GM19328 (cell line): ENCODE measurements around the gene NUTF2.
"Not testable (repeated sequence)": the region's sequence is repeated elsewhere in the genome, so short reads cannot be mapped to it uniquely, and the experiment has no call there.

ENCODE experiments used
- ATAC-seq: cut with Tn5 transposase; IDR thresholded peaks from one replicate; pipeline ENCODE4 v1.9.1; 2021; ENCODE audit warnings: mild to moderate bottlenecking, moderate library complexity; ENCODE audit not compliant: unreplicated experiment

NUTF2 gene

DNA sequence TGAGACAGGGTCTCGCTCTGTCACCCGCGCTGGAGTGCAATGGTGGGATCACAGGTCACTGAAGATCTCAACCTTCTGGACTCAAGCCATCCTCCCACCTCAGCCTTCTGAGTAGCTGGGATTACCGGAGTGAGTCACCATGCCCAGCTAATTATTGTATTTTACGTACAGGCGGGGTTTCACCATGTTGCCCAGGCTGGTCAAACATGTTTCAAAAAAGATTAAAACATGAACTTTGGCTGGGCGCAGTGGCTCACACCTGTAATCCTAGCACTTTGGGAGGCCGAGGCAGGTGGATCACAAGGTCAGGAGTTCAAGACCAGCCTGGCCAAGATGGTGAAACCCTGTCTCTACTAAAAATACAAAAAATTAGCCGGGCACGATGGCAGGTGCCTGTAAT, 9.5 kb upstream of the NUTF2 start:
- ATAC-seq, result not testable (repeated sequence)

DNA sequence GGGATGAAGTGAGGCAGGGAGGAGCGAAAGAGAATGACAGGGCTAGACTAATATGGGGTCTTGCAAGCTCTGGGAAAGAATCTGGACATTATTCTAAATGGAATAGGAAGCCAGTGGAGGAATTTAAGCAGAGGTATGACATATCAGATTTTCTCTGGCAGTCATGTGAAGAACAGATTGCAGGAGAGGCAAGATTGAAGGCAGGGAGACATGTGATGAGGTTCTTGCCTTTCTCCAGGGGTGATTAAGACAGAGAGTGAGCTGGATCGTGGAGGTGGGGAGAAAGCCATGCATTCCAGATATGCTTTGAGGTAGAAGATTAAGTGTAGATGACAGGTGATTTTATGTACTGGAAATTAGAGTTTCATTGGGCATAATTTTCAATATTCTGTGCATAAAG, 8.9 kb upstream of the NUTF2 start:
- no peak for ATAC-seq

DNA sequence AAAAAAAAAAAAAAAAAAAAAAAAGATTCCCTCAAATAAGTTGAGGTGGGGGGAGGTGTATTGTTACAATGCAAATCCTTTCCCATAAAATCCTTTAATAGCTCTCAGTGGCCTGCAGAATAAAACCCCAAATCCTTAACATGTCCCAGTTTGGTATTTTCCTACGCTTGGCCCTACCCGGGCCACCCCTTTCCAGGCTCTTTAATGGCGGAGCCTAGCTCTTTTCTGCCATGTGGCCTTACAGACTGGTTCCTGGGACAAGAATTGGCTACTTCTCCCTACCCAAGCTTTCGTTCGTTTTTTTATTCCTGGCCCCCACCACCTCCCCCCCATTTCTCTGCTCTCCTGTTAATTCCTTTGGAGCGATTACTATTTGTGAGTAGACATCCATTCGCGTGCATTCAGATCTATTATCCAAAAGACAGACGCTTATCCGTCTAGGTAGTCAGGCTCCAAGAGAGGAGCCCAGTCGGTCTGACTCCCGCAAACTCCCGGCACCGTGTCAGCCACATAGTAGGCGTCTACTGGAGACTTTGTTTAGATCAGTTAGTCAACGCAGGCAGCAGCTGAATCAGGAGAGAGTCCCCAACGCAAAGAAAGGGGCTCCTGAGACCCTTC, 5.4 kb upstream of the NUTF2 start:
- no peak for ATAC-seq

DNA sequence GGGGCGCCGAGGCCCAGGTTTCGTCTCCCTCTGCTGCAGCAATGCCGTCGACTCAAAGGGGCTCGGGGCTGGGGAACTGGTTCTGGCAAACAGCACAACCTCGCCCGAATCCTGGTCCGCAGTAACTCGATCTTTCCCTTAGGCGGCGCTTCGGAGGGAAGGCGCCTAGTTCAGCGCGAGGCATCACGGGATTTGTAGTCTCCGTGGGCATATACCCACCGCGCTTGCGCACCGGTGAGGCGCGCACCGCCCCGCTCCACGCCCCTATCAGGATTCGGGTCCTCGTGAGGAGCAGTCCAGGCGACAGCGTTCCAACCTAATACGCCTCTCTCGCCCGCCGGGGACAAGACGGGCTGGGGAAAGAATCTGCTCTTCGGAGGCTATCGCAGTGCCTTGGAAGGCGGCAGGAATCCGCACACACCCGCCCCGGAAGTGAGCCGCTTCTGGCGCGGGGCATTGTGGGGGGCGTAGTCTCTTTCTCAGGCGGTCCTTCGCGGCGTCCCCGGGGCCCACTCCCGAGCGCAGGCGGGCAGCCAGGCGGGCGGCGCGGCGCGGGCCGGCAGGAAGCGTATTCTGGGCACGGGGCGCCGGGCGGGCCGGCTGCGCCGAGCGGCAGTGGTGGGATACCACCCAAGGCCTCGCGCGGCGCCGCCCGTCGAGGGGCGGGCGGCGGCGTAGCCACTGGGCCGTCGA, 4.8 kb upstream of the NUTF2 start, which contains the start of gene THAP11:
THAP11 (plus strand) TSS at position 505 of the 693 bp plus-strand sequence. CDS start 235 bp downstream, outside the sequence.
- peak; percentile 50 for ATAC-seq

DNA sequence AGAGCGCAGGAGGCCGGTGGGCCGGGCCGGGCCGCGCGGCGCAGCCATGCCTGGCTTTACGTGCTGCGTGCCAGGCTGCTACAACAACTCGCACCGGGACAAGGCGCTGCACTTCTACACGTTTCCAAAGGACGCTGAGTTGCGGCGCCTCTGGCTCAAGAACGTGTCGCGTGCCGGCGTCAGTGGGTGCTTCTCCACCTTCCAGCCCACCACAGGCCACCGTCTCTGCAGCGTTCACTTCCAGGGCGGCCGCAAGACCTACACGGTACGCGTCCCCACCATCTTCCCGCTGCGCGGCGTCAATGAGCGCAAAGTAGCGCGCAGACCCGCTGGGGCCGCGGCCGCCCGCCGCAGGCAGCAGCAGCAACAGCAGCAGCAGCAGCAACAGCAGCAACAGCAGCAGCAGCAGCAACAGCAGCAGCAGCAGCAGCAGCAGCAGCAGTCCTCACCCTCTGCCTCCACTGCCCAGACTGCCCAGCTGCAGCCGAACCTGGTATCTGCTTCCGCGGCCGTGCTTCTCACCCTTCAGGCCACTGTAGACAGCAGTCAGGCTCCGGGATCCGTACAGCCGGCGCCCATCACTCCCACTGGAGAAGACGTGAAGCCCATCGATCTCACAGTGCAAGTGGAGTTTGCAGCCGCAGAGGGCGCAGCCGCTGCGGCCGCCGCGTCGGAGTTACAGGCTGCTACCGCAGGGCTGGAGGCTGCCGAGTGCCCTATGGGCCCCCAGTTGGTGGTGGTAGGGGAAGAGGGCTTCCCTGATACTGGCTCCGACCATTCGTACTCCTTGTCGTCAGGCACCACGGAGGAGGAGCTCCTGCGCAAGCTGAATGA, 4.0 kb upstream of the NUTF2 start:
- no peak for ATAC-seq

DNA sequence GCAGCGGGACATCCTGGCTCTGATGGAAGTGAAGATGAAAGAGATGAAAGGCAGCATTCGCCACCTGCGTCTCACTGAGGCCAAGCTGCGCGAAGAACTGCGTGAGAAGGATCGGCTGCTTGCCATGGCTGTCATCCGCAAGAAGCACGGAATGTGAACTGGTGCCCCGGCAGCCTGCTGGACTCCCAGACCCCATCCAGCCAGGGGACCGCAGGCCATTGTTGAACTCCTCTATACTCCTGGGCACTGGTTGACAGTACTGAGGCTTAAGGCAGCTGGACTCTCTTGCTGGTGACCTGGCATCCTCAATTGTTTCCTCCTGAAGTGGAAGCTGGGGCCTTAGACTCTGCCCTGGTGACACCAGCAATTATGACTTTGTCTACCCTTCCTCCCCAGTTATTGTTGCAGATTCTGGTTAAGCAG, 3.4 kb upstream of the NUTF2 start:
- ATAC-seq, result no peak

DNA sequence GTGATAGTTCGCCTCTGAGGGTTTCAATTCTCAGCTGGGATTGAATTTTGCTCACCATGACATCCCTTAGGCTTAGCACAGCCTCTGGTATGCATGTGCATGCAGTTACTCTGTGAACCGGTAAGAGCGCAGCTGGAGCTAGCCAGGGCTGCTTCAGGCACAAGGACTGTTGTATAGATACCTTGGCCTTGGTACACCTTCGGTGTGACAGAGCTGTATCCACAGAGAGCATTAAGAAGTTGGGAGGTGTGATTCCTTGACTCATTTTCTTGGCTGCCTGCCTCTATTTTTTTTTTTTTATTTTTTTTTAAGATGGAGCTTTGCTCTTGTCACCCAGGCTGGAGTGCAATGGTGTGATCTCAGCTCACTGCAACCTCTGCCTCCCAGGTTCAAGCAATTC, 2.2 kb upstream of the NUTF2 start:
- no peak for ATAC-seq

DNA sequence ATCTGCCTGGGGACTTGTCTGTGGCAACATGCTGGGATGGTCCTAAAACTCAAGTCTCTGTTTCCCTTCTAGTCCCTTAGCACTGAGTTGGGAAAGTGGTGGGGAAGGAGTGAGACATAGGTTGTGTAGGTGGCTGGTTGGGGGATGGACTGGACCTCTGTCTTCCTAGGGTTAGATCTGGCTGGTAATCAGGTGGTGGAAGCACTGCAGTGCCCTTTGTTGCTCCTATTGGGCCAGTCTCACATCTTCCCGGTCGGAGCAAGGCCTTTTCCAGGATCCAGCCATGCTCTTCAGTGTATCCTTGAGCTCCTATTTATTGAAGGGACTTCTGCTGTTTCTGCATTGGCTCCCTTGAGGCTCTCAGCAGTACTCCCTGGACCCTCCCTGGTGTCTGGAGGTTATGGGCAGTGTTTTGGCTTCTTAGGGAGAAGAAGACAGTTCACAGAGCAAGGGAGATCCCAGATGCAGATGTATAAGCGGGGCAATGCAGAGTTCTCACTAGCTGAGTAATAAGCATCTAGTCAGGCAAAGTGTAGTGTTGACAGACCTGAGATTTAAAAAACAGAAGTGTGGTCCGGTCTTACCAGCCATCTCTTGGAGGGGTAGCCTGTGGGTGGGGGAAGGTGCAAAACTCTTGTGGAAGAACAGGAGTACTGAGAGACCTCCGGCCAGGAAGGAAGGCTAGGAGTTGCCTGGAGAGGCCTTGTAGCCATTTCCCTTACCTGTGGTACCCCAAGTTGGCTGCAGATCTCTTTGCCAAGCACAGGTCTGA, 1.3 kb upstream of the NUTF2 start:
- no peak for ATAC-seq

DNA sequence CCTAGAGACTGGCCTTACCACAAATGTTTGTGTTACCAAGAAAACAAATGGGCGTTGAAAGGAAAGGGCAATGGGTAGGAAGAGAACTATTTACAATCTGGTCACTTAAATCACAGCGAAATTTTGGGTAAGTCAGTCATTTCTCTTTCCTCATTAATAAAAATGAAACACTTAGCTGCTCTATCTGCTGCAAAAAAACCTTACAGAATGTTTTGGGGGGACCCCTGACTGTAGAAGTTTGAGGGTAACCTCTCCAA, 742 bp upstream of the NUTF2 start:
- ATAC-seq, result no peak

DNA sequence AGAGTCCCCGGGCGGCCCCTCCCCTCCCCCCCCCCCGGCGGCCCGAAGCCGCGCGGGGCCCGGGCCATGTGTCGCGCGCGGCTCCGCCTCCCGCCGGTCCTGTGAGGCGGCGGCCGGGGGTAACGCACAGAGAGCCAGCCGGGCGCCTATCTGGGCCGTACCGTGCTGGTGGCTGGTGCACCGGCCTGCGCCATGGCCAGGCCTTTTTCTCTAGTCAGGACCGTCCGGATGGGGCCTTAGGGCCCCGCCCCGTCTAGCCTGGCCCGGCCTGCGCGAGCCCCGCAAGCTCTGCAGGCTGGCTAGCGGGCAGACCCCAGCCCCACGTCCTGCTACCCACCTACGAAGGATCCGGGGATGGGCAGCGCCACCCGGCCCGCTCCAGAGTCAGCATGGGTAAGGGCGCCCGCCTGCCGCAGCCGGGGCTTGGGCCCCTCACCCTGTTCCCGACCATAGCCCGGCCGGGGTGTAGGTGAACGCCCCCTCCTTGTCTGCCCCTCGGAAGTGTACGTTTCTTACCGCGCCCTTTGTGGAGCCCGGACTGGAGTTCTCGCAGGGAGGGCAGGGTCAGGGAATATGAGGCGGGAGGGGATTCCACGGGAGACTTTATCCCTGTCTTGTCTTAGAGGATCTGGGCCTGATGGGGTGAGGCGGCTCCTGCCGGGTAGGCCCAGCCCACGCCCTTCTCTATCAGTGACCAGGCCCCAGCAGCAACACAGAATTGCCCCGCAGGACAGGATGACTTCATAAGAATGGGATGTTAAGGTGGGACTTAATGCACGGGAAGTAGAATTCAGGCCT, 530 bp downstream of the NUTF2 start, which contains the start of gene CENPT:
CENPT (minus strand) TSS at position 630 of the 798 bp plus-strand sequence. CDS start 13,834 bp downstream, outside the sequence.
- peak; percentile 27 for ATAC-seq

DNA sequence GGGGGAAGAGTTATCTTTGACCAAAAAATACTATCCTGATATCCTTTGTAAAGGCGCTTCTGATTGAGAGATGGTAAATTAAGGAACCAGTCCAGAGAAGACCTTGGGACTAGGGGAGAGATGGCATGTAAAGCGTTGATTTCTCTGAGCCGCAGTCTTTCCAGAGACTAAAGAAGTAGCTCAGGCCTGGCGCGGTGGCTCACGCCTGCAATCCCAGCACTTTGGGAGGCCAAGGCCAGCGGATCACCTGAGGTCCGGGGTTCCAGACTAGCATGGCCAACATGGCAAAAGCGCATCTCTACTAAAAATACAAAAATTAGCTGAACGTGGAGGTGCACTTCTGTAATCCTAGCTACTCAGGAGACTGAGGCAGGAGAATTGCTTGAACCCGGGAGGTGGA, 1.4 kb downstream of the NUTF2 start:
- ATAC-seq, result no peak

DNA sequence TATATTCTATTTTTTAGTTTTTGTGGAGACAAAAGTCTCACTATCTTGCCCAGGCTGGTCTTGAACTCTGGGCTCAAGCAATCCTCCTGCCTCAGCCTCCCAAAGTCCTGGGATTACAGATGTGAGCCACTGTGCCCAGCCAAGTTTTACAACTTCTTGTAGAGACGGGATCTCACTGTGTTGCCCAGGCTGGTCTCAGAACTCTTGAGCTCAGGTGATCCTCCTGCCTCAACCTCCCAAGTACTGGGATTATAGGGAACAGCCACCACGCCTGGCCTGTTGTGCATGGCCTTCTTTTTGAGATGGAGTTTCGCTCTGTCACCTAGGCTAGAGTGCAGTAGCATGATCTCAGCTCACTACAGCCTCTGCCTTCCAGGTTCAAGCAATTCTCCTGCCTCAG, 6.9 kb downstream of the NUTF2 start:
- no peak for ATAC-seq

DNA sequence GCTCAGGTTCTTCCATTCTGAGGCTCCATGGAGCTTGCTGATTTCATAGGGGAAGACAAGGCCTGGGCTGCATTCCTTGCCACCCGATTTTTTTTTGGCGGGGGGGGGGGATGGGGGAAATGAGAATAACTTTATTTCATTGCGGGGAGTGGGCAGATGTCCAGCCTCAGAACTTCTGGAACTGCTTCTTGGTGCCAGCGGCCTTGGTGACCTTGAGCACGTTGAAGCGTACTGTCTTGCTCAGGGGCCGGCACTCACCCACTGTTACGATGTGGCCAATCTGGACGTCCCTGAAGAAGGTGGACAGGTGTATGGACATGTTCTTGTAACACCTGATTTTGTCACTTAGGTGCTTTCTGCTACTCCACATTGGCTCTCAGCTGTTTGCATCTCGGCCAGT, 9.1 kb downstream of the NUTF2 start:
- ATAC-seq, result no peak

DNA sequence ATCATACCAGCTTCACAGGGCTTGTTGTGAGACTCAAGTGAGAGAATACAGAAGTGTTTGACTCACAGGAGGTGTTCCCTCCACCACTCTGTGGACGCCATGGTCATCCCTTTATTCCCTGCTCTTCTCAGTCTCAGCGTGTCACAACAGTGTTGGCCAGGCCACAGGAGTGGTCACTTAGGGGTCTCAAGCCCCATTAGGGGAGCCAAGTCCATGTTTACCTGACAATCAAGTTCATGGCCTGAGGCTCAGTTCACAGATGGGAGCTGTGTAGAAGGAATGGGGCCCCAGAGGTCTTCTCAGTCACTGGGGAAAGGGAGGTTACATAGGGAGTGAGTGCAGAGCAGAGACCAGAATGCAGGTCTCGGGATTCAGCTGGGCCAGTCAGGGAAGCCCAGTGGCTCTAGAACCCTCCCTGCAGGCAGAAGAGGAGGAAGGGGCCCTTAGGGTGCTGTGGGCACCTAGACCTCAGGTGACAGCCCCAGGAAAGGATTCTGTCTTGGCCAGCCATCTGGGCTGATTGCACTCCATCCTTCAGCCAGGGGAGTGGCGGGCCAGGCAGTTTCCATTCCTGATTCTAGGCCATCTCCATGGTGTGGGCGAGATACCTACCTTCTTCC, 10.3 kb downstream of the NUTF2 start:
- no peak for ATAC-seq

DNA sequence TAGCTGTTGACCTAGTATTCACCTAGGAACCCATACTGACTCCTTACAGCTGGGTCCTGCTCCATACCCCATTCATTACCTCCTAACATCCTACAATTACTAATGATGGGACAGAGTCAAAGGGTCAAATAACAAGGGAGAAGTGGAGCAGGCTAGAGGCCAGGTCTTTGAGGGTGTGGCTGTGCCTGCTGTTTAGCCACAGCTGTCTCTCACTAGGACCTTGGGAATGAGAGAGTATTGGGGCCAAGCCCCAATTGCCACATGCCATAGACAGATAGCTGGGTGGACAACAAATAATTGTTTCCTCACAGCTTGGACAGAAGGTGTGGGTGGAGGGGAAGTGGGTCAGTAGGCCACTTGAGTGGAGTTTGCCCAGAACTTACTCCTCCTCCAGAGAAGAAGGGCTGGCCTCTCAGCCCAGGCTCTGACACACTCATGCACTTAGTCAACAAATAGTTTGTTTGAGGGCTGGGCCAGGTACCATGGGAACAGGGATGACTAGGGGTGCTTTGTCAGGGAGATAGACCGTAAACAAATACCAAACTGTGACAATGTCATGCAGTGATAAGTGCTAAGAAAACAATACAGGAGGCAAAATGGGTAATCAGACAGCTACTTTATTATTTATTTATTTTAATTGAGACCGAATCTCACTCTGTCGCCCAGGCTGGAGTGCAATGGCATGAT, 11.0 kb downstream of the NUTF2 start:
- ATAC-seq, result no peak

DNA sequence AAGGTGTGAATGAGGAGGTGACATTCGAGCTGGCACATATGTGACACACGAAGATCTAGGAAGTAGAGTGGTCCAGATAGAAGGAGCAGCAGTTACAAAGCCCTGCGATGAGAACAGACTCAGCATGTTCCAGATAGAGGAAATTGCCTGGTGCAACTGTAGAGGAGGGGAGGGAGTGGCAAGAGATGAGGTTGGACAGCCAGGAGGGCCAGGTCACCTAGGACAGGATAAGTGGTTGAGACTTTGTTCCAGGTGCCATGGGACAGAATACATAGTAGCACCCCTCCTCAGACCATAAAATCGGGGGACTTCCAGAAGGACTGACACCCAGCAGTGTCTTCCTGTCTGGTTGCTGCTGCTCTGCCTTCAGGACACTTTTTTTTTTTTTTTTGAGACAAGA, 11.8 kb downstream of the NUTF2 start:
- ATAC-seq, result no peak

DNA sequence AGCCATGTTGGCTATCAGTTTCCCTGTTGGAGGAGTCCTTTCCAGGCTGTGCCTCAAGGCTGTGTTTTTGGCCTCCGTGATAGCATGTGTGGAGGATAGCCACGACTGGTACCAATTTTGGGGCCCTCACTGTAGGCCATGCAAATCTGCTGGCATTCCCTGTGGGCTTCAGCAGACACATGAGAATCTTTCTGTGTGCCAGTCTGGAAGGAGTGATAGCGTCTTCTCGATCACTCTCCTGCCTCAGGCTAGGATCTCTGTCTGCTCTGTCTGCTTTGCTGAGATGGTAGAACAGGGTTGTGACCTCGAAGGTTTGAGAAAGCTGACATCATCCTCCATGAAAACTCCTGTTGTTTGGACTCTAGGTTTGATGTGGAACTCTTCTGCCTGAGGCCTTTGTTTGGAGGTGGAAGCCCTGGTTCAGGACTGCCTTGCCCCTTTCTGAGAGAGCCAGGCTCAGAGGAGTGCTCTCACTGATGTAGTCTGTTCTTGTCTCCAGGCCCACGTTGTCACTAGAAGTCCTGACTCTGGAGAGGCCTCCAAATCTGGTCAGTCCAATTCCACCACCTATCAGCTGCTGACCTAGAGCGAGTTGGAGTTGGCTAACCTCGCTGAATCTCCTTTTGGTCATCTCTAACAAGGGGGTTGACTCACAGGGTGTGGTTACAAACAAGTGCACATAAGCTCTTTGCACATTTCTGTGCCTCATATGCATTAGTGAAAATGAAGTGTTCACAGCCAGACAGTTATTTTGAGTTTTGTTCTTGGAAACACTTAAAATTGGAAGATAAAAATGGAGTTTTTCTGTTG, 14.1 kb downstream of the NUTF2 start:
- ATAC-seq, result no peak

DNA sequence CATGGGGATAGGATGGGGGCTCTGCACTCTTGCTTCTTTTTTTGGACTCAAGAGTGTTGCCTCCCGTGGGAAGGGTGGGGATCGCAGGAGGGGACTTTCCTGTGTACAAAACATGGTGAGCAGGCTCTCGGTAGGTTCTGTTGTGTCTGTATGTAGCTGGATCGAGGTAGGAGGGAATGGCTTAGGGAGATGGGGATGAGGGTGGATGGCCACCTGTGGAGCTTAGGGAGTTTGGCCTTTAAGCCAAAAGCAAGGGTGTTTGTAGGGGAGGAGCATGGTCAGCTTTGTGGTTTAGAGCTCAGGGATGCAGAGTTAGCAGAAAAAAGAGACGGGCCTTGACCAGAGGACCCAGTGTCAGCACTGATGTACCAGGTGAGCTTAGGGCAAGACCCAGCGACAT, 15.1 kb downstream of the NUTF2 start:
- ATAC-seq, result no peak
